OCI-LY3 (cell line): Measurements from ENCODE around the gene TECR.

Experiments
- CTCF ChIP-seq: fragments of 200-600, 300-600 bp; sonication (generic); IDR thresholded peaks from 2 replicates; pipeline ENCODE4 v1.5.1; 2014; ENCODE audit warnings: antibody characterized with exemption, low read length, low read depth
- EZH2phosphoT487 ChIP-seq: fragments of 200-600 bp; shearing (Covaris generic); IDR thresholded peaks from 2 replicates; pipeline ENCODE4 v1.6.1; 2018; ENCODE audit warnings: antibody characterized with exemption, mixed run types, low read depth

GRCh38 chr19:14612657-14613056 lies 83.3 kb downstream of the TECR start:
- no peak for TF ChIP-seq CTCF
- TF ChIP-seq EZH2phosphoT487: no peak
